GM12873 (cell line): ENCODE measurements around the gene RHOU.

ENCODE experiments used
- CTCF ChIP-seq: IDR thresholded peaks from 2 replicates; pipeline ENCODE4 v1.5.1; 2012; ENCODE audit warnings: low read depth, mild to moderate bottlenecking, moderate library complexity, low read length, control low read depth; ENCODE audit not compliant: insufficient read depth; ENCODE audit errors: missing control alignments

RHOU gene

GRCh38 chr1:228727681-228728171 lies 7.6 kb upstream of the RHOU start:
- no peak for TF ChIP-seq CTCF

- TF ChIP-seq CTCF: no peak
These were observed 2.9 kb upstream of the RHOU start for GRCh38 chr1:228732426-228732825.

GRCh38 chr1:228733576-228733975 lies 1.7 kb upstream of the RHOU start:
- no peak for TF ChIP-seq CTCF

GRCh38 chr1:228735871-228736586 lies 750 bp downstream of the RHOU start:
- TF ChIP-seq CTCF: no peak

- no peak for TF ChIP-seq CTCF
These were observed 1.7 kb downstream of the RHOU start for GRCh38 chr1:228736844-228737445.

GRCh38 chr1:228737601-228738041 lies 2.3 kb downstream of the RHOU start:
- TF ChIP-seq CTCF: no peak

- TF ChIP-seq CTCF: no peak
These were observed 4.5 kb downstream of the RHOU start for GRCh38 chr1:228739826-228740225.
